ENCODE results near the gene WDPCP.

DNA sequence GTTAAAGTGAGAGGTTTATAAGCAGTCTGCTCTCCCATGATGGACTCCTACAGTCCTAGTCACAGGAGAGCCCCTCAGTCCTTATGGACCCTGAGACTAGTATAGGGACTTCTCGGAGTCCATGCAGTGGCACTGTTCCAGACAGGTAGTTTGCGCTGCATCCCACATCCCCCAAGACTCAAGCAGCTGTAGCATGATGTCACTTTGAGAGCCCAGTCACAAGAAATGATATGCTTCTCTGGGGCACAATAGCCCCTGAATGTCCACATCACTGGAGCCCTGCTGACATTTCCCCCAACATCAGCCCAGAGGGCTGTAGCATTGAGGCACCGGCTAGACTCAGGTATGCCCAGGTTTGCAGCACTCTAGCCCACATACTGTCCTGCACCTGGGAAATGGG lies 317.6 kb downstream of the WDPCP start:
- no peak for TF ChIP-seq CTCF (conservative IDR thresholded peaks at IDR 0.05 in 1 of 2, IDR thresholded peaks at IDR 0.05 in 1 of 2; ENCODE audit: extremely low read depth in 1 of 2, insufficient read depth in 1 of 2, low read depth in 1 of 2, low read length in 2 of 2)
- TF ChIP-seq EZH2 (IDR thresholded peaks at IDR 0.05; ENCODE audit: borderline replicate concordance, low read length): no peak

All from mammary epithelial cell (primary cell).